Calu3 (cell line): Measurements from ENCODE around the gene MND1. TPM values are rescaled to one million over a fixed set of nuclear protein-coding genes. Genes with fewer than 3 reads are reported as not detected.

Experiments used
- BruUV-seq: library from RNA; stranded (reverse); fragments of 400-500 nt; replicated peaks from 2 replicates; lab custom pipeline; 2021; lab: Mats Ljungman, UMichigan
- CTCF ChIA-PET: fragments of 300-600 bp; sonication (Branson Sonifier 250); formaldehyde crosslinking; loops from one replicate; lab custom pipeline; 2022; ENCODE audit warnings: antibody characterized with exemption; lab: Charles Lee
- DNase-seq: peaks from one replicate; pipeline ENCODE4 v3.0.0; 2022
- H3K27ac Mint-ChIP-seq: one replicate; pipeline ENCODE4 v1.8.0; 2022; ENCODE audit warnings: mixed read lengths; ENCODE audit not compliant: unreplicated experiment
- H3K27me3 Mint-ChIP-seq: one replicate; pipeline ENCODE4 v1.8.0; 2022; ENCODE audit warnings: mixed read lengths; ENCODE audit not compliant: unreplicated experiment
- H3K36me3 Mint-ChIP-seq: one replicate; pipeline ENCODE4 v1.8.0; 2022; ENCODE audit warnings: mild to moderate bottlenecking, moderate library complexity, mixed read lengths; ENCODE audit not compliant: insufficient read depth, unreplicated experiment
- H3K4me1 Mint-ChIP-seq: one replicate; pipeline ENCODE4 v1.8.0; 2022; ENCODE audit warnings: mild to moderate bottlenecking, low read depth, mixed read lengths; ENCODE audit not compliant: unreplicated experiment
- H3K4me3 Mint-ChIP-seq: one replicate; pipeline ENCODE4 v1.8.0; 2022; ENCODE audit warnings: mild to moderate bottlenecking, low read depth, moderate library complexity, mixed read lengths; ENCODE audit not compliant: unreplicated experiment
- H3K9me3 Mint-ChIP-seq: one replicate; pipeline ENCODE4 v1.8.0; 2022; ENCODE audit warnings: low read depth, mixed read lengths; ENCODE audit not compliant: unreplicated experiment
- intact Hi-C: fragments of 100-400 bp; cut with micrococcal nuclease; formaldehyde crosslinking; loops from one replicate; pipeline ENCODE4 v1.10.0; 2022; ENCODE audit not compliant: unreplicated experiment
- total RNA-seq: library from RNA; stranded (reverse); gene quantifications from 2 replicates; pipeline ENCODE4 v1.2.3, GENCODE V29; 2022
- TF ChIP-seq, protein P1 (sequence below): fragments of 200-600 bp; IDR thresholded peaks from one replicate; pipeline ENCODE4 v1.8.0; 2022; ENCODE audit warnings: antibody characterized with exemption; ENCODE audit not compliant: unreplicated experiment

Gene MND1
- total RNA-seq, 1 experiment from 2014 or later = 12.6 TPM

DNA sequence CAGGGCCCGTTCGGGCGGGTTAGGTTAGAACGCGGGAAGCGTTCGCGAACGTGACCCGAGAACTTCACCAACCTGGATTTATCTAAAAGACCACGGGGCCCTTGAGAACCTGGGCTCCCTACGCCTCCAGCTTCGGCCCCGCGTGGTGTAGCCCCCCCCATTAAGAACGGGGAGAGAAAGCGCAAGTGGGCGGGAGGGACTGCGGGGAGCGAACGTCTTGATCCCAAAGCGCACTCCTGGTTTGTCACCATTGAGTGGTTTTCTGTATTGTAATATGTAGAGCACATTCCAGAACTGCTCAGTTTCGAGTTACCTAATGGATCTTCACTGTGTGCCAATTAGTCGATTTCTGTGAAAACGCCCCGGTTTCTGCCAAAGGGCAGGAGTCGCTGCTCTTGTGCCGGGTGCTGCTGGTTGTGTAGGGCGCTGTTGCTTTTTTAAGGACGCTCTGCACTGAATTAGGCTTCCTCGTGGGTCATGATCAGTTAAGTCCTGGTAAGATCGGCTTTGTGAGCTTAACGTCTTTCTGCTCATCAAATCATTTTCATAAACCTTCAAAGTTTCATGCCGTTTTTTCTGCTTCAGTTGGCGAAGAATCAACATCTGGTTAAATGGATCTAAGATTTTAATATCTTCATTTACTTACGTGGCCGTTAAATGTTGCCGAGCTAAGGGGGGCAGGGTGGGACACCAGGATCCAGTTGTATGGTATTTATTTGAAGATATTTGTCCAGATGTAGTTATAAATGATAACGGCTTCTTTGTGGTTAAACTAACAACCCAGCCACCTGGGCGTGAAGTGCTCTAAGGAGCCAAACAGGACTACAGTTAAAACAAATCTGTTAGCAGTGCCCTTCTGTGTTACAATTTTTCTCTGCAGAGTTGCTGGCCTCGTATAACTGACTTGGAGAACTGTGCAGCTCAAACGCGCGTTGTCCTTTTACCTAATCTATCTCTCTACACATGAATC is 809 bp downstream of the MND1 start:
- CTCF ChIA-PET = interaction anchor here (1.3 kb wide), 1 partner anchor 202 kb away, joined by 3 read pairs; no protein-coding TSS in a partner anchor
- DNase-seq = peak; percentile 22
- TSS peak; percentile 68 for BruUV-seq
- Mint-ChIP-seq H3K27ac (peak overlapping the region; percentile 44), H3K4me3 (peak overlapping the region; percentile 75), H3K36me3 (peaks cover 10% of the 10 kb centered on the region), H3K27me3 (no peaks in the 10 kb centered on the region), H3K4me1 (peaks cover 41% of the 10 kb centered on the region), H3K9me3 (no peaks in the 10 kb centered on the region)
- intact Hi-C loops = loop anchor here (1.0 kb wide), 1 partner anchor 231 kb away; no protein-coding TSS in a partner anchor
- TF ChIP-seq, protein P1, sequence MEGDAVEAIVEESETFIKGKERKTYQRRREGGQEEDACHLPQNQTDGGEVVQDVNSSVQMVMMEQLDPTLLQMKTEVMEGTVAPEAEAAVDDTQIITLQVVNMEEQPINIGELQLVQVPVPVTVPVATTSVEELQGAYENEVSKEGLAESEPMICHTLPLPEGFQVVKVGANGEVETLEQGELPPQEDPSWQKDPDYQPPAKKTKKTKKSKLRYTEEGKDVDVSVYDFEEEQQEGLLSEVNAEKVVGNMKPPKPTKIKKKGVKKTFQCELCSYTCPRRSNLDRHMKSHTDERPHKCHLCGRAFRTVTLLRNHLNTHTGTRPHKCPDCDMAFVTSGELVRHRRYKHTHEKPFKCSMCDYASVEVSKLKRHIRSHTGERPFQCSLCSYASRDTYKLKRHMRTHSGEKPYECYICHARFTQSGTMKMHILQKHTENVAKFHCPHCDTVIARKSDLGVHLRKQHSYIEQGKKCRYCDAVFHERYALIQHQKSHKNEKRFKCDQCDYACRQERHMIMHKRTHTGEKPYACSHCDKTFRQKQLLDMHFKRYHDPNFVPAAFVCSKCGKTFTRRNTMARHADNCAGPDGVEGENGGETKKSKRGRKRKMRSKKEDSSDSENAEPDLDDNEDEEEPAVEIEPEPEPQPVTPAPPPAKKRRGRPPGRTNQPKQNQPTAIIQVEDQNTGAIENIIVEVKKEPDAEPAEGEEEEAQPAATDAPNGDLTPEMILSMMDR = no peak

DNA sequence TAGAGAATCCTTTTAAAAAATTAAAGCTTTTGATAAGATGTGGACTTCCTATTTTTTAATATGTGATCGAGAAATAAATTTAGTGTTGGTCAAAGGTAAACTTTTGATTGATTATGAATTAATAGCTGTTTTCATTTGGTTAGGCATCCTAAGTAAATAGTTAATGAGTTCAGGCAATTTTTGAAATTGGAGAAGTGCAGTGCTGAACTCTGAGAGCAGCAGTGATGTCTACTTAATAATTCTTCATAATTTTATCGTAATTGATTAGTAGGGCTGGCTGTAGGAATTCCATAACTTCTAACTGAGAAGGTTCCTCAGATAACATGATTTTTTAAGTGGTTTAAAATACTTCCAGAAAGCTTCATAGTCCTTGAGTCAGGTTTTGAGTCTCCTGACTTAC is 1.5 kb downstream of the MND1 start:
- Mint-ChIP-seq H3K27ac (no peak overlapping the region), H3K4me3 (peak overlapping the region; percentile 75), H3K9me3 (no peaks in the 10 kb centered on the region), H3K36me3 (peaks cover 10% of the 10 kb centered on the region), H3K27me3 (no peaks in the 10 kb centered on the region), H3K4me1 (peaks cover 39% of the 10 kb centered on the region)
- DNase-seq = no peak
- intact Hi-C loops = no loop called here
- no TSS peak for BruUV-seq
- TF ChIP-seq, protein P1 = no peak
- CTCF ChIA-PET = interaction anchor here (1.2 to 1.3 kb wide), 2 partner anchors 203 to 228 kb away, joined by 3 to 8 read pairs; no protein-coding TSS in a partner anchor

DNA sequence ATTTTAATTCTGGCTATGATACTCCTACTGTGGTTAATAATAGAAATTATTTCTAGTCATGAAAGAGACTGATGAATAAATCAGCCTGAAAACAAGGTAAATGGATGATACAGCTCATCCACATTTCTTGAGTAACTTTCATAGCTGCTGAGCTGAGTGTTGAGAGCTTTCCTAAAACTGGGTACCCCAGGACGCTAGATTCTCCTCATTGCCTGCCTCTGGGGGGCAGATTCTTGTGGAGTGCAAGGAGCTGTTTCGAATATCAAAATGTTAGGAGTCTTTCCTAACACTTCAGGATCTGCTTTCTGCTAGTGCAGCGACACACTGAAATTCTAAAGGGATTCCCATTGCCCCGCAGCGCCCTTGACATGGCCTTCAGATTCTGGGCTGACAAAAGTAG is 2.1 kb downstream of the MND1 start:
- Mint-ChIP-seq H3K9me3 (no peaks in the 10 kb centered on the region), H3K27me3 (no peaks in the 10 kb centered on the region), H3K4me1 (peaks cover 34% of the 10 kb centered on the region), H3K4me3 (no peak overlapping the region), H3K36me3 (peaks cover 10% of the 10 kb centered on the region), H3K27ac (no peak overlapping the region)
- intact Hi-C loops = no loop called here
- TF ChIP-seq, protein P1 = no peak
- CTCF ChIA-PET = interaction anchor here (1.2 kb wide), 1 partner anchor 228 kb away, joined by 8 read pairs; no protein-coding TSS in a partner anchor
- DNase-seq = no peak
- BruUV-seq = no TSS peak

DNA sequence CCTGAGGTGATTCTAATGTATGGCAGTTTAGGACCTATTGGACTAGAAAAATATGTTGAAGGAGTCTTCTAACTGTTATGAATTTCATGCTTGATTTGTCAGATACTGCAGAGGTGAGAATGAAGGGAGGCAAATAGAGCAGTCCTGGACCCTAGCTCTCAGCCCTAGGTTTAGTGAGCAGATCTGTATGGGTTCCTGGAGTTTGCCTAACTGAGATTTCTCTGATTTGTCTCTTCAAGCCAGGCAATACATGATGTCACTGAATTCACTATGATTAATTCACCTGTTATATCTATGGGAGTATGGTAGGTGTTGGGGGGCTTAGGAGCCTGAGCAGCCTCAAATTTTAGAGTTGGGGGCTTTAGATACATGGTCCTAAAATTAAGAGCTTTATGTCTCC is 2.6 kb downstream of the MND1 start:
- H3K4me1 Mint-ChIP-seq = peaks cover 28% of the 10 kb centered on the region
- no TSS peak for BruUV-seq
- intact Hi-C loops = no loop called here
- H3K36me3 Mint-ChIP-seq = peaks cover 10% of the 10 kb centered on the region
- H3K9me3 Mint-ChIP-seq = no peaks in the 10 kb centered on the region
- no peak overlapping the region for H3K4me3 Mint-ChIP-seq
- TF ChIP-seq, protein P1 = no peak
- no peaks in the 10 kb centered on the region for H3K27me3 Mint-ChIP-seq
- DNase-seq = no peak
- CTCF ChIA-PET = interaction anchor here (1.2 kb wide), 1 partner anchor 227 kb away, joined by 8 read pairs; no protein-coding TSS in a partner anchor
- no peak overlapping the region for H3K27ac Mint-ChIP-seq
